Fibroblast of skin of abdomen (primary cell): ENCODE data around the gene CFAP65.
A peak's percentile ranks its signal among the peaks of the same experiment; 100 is the strongest.

Experiments used
- DNase-seq: peaks from one replicate; pipeline ENCODE4 v3.0.0-alpha.2; 2013

Gene CFAP65

GRCh38 chr2:219031005-219031738 lies 10.1 kb downstream of the CFAP65 start:
- DNase-seq, result no peak

DNA sequence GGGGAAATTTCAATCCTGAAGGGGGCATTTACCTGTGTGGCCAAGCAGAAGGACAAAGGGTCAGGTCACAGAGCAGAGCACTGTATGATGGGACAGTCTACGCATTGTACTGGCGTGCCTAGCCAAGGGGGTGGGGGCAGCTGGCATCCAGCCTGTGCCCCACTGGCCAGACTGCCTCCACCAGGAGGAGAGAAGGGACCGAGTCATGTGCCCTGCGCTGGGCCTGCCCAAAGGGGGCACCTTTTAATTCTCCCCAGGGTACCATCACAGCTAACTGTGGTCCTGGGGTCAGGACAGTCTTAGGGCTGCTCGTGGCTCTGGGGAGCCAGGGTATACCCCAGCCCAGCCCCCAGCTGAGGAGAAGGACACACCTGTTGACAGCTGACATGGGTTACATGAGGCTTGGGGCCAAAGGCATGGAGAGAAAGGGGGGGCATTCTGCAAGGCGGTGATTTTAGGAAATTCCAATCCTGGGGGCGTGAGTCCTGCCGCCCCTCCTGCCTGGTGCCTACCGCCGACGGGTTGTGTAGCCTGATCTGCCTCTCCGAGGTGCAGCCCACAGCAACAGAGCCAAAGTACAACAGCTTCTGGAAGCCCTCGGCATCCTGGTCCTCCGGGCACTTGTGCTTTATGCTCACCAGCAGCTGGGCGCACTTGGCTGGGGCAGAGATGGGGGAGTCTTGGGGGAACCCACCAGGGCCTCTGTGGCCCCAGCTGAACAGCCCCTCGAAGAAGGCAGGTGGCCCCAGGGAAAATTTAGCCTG lies 11.0 kb downstream of the CFAP65 start:
- DNase-seq, result no peak

- peak; percentile 59 for DNase-seq
Observed at GRCh38 chr2:219029829-219030165, 11.5 kb downstream of the CFAP65 start.

GRCh38 chr2:219028996-219029828 lies 12.1 kb downstream of the CFAP65 start:
- DNase-seq, result no peak

GRCh38 chr2:219028141-219028540 lies 13.2 kb downstream of the CFAP65 start:
- DNase-seq, result no peak

GRCh38 chr2:219027511-219028055 lies 13.7 kb downstream of the CFAP65 start:
- DNase-seq, result no peak

GRCh38 chr2:219026946-219027345 lies 14.4 kb downstream of the CFAP65 start:
- DNase-seq, result no peak

DNA sequence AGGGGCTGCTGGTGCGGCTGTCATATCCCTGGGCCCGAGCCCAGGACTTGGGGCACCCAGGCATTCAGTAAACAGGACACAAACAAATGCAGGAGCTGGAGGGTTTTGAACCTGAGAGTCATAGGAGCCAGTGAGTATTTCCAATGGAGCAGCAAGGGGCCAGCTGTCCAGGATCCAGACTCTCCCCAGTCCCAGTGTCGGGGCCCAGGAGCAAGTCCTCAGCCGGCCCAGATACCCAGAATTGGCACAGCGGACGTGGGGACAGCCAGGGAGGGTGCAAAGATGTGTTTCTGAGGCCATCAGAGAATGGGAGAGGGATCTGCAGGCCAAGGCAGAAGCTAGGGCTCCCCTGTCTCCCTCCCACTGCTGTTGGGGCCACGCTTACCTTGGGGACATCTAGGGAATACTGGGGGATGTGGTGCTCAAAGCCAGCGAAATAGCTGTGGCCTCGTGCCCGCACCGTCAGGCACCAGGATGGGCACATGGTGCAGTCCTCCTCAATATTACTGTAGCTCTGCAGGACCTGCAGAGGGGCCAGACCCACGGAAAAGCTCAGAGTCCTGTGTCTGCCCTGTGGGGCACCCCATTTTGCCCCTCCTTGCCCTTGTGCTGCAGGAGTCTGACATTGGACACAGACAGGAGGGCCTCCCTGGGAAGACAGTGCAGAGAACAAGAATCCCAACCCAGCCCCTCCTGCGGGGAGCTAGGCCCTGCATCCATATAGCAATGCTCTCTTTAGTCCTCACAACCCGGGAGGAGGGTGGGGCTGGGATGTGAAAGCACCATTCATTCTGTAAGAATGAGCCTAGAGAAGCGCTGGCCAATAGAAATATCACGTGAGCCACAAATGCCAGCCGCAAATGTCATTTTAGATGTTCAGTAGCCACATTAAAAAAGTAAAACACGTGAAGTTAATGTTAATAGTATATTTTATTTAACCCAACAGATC lies 15.4 kb downstream of the CFAP65 start:
- no peak for DNase-seq

GRCh38 chr2:219024059-219024458 lies 17.3 kb downstream of the CFAP65 start:
- DNase-seq, result no peak

GRCh38 chr2:219023045-219023605 lies 18.2 kb downstream of the CFAP65 start:
- no peak for DNase-seq

- DNase-seq, result no peak
Observed at GRCh38 chr2:219022616-219023015, 18.7 kb downstream of the CFAP65 start.

- DNase-seq, result no peak
Observed at GRCh38 chr2:219022041-219022440, 19.3 kb downstream of the CFAP65 start.

DNA sequence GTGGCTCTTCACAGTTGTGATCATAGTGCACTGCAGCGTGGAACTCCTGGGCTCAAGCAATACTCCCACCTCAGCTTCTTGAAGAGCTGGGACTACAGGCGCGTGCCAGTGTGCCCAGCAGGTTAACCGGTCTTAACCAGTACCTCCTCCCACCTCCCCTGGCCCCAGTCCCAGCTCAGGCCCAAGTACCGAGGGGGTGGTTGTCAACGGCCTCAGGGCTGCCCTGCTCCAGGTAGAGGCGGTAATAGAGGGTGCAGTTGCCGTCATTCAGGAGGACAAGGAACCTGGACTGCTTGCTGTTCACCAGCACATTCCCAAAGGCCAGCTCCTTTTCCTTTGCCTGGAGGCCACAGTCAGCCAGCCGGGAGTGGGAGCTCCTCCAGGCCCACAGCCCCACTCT lies 19.7 kb downstream of the CFAP65 start:
- DNase-seq, result no peak

GRCh38 chr2:219020604-219021365 lies 20.5 kb downstream of the CFAP65 start:
- no peak for DNase-seq

DNA sequence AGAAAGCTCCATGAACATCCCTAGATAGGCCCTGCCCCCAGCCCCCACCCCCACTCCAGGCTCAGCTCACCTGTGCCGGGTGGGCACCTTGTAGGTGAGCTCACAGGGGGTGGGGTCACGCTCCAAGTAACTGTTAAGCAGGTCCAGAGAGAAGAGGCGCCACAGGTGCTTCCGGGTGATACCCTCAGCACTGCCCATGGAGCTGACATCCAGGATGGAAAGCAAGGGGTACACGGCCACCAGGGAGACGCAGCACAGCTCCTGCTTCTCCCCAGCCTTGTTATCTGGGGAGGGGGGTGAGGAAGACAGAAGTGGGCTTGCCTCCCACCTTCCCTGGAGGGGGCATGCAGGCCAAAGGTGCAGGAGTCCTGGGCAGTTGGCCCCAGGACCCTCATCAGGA lies 21.9 kb downstream of the CFAP65 start:
- no peak for DNase-seq

GRCh38 chr2:219018726-219019125 lies 22.6 kb downstream of the CFAP65 start:
- DNase-seq, result no peak

DNA sequence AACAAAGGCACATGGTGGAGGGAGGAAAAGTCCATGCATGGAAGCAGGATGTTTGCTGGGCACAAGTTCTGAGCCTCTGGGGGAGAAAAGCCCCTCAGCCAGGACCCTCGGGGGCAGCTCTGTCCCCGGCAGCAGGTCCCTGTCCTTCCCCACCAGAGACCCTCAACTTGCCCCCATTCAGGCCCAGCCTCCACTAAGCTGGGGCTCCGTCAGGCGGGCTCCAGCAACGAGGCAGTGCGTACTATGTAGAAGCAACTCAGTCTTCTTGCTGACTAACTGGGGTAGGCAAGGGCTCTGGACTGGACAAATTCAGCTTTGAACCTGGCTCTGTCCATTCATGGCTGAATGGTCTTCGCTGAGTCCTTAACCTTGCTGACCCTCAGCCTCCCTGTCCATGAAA lies 23.0 kb downstream of the CFAP65 start:
- DNase-seq, result no peak

DNA sequence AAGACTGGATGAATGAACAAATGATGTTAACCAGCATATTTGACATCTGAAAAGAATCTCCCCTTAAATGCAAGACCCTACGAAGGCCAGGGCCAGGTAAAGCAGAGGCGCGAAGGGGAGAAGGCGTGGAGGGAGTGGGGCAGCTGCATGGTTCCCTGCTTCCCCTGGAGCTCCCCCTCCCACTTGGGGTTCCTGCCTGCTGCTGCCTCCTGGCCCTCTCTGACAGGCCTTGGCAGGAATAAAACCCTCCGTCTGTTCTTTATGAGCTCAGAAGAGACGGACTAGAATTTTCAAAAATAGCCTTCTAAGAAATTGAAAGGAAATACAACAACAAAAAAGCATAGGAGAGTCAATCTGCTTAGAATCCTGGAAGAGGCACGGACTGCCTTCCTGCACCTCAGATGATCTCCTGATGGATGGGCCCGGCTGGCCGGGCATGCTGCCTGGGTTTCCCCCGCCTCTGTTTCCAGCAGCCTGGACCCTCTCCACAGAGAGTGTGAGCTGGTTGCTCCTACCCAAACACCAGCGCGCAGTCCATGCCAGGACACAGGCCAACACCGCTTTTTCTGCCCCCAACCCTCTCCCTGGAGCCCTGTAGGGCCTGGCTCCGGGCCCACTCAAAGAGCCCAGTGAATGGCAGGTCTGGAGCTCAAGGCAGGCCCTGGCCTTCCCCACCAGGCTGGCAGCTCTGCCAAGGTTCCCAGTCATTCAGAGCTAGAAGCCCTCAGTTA lies 23.9 kb downstream of the CFAP65 start:
- DNase-seq, result no peak

DNA sequence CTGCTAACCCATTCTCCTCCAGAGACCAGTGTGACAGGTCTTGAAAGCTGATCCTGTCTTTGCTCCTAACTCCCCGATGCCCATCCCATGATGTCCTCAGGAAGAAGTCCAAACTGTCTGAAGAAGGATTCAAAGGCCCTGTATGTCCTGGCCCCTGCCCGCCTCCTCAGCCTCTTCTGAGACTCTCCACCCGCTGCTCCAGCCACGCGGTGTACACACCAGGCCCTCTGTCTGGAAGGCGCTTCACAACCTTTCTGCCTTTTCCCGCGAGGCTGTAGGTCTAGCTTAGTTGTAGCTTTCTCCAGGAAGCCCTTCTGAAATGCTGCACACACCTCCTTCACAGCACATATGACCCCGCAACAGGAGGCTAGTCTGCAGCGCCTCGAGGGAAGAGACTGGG lies 24.6 kb downstream of the CFAP65 start:
- DNase-seq, result no peak

DNA sequence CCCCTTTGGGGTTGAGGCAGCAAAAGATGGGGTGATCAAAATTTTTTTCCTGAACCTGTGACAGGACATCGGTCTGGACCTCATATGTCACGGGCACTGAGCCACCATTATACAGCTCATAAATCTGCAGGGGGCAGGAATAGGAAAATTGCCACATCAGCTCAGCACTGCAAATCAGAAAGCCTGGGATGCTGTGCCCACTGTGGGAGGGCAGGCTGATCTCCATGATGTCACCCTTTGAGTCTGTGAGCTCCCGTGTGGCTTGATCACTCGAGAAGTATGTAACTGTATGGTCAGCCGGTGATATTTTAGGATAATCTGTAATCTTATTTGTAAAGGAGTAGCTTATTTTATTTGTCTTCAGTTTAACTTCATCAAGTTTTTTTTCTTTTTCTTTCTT lies 30.4 kb downstream of the CFAP65 start:
- DNase-seq, result no peak
